GM19452 (cell line): Measurements from ENCODE around the gene CFAP46.
"Not testable (repeated sequence)": the region's sequence is repeated elsewhere in the genome, so short reads cannot be mapped to it uniquely, and the experiment has no call there.

ENCODE experiments used
- ATAC-seq: cut with Tn5 transposase; IDR thresholded peaks from one replicate; pipeline ENCODE4 v1.9.1; 2021; ENCODE audit not compliant: unreplicated experiment

The CFAP46 gene

GRCh38 chr10:132846631-132847415 is 95.5 kb downstream of the CFAP46 start:
- ATAC-seq: no peak

- ATAC-seq: no peak
Observed at GRCh38 chr10:132845780-132846595, 96.4 kb downstream of the CFAP46 start.

- ATAC-seq: no peak
Observed at GRCh38 chr10:132845041-132845551, 97.3 kb downstream of the CFAP46 start.

DNA sequence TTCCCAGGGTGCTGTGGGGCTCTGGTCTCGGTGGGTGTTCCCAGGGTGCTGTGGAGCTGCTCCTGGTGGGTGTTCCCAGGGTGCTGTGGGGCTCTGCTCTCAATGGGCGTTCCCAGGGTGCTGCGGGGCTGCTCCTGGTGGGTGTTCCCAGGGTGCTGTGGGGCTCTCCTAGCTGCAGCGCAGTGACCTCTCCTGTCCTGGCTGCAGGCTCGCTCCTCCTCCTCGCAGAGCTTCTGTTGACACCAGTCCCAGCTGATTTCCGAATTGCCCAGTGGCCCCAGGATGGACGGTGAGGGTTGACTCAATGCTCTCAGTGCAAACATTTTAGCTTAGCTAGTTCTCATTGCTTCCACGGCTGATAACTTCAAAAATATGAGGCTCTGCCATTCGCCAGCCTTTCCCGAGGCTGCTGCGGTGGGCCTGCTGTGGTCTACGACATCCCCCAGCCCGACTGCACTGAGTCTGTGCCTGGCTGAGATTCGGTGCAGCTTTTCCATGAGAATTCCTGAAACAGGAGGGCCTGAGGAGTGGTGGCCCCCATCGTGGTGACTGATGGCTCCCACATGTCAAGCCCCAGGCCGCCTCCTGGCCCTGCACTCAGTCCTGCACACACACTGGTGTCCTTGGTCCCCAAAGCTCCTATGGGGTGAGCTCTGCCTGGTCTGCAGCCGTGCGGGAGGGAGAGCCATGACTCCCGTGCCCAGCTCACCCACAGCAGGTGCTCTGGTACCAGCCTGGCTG is 98.1 kb downstream of the CFAP46 start:
- no peak for ATAC-seq

DNA sequence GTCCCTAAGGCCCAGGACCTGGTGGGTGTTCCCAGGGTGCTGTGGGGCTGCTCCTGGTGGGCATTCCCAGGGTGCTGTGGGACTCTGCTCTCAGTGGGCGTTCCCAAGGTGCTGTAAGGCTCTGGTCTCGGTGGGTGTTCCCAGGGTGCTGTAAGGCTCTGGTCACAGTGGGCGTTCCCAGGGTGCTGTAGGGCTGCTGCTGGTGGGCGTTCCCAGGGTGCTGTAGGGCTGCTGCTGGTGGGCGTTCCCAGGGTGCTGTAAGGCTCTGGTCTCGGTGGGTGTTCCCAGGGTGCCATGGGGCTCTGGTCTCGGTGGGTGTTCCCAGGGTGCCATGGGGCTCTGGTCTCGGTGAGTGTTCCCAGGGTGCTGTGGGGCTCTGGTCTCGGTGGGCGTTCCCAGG is 99.1 kb downstream of the CFAP46 start:
- ATAC-seq: not testable (repeated sequence)

GRCh38 chr10:132842397-132842796 is 100.0 kb downstream of the CFAP46 start:
- no peak for ATAC-seq

- no peak for ATAC-seq
Observed at GRCh38 chr10:132841615-132841975, 100.8 kb downstream of the CFAP46 start.

DNA sequence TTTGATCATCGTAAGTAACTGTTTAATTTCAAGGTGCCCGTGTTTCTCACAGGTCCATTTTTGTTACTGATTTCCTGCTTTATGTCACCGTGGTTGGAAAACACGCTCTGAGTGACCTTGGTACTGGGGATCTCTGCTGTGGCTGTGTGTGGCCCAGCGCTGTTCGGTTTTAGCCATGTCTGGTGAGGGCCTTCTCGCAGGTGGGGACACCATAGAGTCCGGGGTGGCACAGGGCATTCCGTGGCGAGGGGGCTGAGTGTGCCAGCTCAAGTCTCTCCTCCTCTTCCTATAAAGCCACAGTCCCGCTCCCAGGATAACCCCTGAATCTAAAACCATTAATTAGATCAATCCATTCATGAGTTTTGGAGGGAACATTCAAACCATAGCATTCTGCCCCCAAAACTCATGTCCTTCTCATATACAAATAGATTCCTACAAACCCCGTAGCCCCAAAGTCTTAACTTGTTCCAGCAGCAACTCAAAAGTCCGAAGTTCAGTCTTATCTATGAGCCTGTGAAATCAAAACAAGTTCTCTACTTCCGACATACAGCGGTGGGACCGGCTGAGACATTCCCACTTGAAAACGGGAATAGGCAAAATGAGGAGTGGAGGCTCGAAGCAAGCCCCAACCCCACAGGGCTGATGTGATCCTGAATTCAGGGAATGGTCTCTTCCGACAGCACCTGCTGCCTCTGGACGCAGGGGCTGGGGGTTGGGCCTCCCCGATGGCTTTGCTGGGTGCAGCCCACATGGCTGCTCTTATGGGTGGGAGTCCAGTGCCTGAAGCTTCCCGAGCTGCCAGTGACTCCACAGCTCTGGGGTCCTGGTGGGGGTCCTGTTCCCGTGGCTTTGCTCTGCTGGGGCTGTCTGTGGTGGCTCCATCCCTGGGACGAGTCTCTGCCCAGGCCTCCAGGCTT is 101.4 kb downstream of the CFAP46 start:
- ATAC-seq: no peak

DNA sequence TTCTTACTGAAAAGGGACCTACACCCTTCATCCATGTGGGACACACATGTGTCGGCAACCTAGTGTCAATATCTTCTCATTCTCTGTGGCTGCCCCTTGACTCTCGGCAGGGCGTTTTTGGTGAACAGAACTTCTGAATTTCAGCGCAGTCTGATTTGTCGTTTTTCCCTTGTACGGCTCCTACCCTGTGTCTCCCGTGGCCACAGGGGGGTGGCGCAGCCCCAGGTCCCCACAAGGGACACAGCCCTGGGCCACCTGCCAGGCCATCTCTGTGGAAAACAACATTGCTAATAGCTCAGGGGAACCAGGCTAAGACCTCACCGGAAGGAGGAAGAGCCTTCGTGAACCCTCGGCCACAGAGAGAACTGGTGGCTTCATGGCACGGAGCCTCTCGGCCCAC is 103.3 kb downstream of the CFAP46 start:
- no peak for ATAC-seq

- no peak for ATAC-seq
Observed at GRCh38 chr10:132838346-132838970, 103.9 kb downstream of the CFAP46 start.

GRCh38 chr10:132837905-132838304 is 104.5 kb downstream of the CFAP46 start:
- ATAC-seq: no peak

DNA sequence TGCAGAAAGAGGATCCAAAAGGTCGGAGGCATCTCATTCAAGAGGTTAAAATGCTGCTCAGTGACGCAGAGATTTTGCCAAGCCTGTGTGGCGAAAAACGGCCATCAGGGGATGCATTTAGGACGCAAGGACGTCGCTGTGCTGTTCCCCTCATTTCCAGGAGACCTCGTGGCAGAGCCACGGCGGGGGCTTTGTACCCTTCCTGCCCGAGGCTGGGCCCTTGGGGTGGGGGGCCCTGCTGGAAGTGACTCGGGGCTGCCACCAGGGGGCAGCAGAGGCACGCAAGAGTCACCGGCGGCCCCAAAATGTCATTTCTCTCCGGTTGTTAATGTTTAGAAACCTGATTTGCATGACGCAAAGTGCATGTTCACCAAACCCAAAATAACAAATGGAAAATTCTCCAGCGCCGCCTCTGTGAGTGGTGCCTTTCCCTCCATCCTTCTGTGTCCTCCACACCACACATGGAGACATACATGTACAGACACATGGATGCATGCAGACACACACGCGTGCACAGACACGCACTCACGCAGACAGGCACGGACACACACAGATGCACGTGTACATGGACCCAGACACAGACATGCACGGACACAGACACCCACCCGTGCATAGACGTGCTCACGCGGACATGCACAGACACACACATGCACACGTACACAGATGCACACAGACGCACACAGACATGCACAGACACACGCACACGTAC is 105.4 kb downstream of the CFAP46 start:
- ATAC-seq: no peak

- no peak for ATAC-seq
Observed at GRCh38 chr10:132836248-132836831, 106.0 kb downstream of the CFAP46 start.

DNA sequence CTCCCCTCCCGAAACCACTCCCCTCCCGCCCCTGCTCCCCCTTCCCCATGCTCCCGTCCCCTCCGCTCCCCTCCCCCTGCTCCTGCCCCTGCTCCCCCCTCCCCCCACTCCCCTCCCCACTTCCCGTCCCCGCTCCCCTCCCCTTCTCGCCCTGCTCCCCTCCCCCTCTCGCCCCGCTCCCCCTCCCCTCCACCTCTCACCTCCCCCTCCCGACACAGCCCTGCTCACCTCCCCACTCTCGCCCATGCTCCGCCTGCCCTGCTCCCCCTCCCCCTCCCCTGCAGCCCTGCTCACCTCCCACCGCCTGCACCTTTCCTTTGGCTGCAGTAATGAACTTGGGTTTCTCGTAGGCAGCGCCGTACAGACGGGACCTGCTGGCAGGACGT is 106.5 kb downstream of the CFAP46 start:
- ATAC-seq: no peak

DNA sequence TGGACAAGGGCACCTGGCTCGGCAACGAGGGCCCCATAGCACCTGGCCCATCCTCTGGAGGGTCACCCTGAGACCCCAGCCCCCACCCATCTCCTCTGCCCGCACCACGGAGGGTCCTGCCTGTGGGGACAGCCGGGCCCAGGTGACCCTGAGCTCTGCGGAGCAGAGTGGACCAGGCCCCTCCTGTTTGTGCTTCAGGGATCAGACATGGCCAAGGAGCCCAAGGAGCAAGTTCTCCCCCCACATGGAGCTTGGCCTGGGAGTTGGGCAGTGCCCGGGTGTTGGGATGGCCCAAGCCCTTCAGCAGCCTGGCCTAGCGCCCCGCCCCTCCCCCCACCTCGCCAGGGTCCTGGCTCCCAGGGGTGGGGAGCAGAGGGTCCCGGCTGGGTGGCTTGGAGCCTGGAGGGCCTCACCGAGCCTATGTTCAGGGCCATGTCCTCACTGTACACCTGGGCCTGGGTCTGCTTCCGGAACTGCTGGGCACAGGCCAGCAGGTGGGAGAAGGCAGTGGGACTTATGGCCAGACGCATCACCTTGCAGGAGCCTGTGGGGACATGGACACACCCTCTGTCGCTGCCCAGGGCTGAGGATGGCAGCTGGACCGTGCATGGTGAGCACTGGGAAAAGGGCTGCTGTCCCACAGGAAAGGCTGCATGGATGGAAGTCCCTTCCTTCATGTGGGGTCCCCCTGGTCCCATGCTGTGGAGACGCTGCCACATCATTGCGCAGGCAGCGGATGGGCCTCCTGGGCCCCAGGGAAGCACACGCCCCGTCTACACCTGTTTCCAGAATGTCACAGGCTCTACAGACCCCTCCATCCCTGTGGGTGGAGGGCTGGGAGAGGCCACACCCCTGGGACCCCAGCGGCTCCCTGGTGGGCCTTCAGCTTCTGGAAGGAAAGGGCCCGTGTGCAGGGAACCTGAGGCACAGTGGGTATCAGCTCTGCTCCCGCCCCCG is 107.2 kb downstream of the CFAP46 start:
- ATAC-seq: no peak

- no peak for ATAC-seq
Observed at GRCh38 chr10:132834311-132834761, 108.0 kb downstream of the CFAP46 start.

DNA sequence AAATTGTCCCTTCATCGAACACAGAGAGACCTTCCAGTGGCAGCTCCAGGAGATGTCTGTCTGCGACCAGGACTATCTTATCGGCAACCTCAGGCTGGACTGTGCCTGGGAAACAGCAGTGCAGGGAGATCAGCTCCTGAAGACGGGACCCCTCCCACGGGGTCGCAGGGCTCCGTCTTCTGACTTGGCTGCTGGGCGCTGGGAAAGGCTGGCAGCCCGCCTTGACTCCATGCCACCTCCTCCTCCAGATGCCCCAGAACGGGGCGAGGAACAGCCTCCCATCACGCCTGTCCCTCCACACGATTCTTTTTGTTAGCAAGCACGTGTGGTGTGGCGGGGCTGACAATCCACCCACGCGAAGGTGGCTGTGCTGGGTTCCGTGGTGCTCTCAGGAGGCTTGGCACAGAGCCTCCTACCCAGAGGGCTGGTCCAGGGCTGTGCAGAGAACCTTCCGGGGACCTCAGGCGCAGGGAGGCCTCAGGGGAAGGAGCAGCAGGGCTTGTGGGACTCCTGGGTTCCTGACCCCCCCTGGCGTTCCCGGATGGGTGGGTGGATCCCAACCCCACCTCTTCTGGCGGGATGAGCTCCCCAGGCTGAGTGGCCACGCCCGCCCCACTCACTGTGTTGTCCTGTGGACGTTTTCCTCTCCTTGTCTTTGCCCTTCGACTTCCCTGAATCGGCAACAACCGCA is 108.8 kb downstream of the CFAP46 start:
- ATAC-seq: no peak
